KBM-7 (cell line): ENCODE results near the gene C1orf105.
"Not testable (repeated sequence)": the region's sequence is repeated elsewhere in the genome, so short reads cannot be mapped to it uniquely, and the experiment has no call there.

ENCODE experiments used
- DNase-seq: peaks from one replicate; pipeline ENCODE4 v3.0.0-alpha.2; 2015
- in situ Hi-C: fragments of 300-500 bp; cut with MboI; formaldehyde crosslinking; loops from 2 replicates; pipeline ENCODE4 v1.14.3; 2020; ENCODE audit warnings: low sequenced_read_pairs, low pct_unique_long_range_greater_than_20kb, mixed read lengths

The C1orf105 gene

DNA sequence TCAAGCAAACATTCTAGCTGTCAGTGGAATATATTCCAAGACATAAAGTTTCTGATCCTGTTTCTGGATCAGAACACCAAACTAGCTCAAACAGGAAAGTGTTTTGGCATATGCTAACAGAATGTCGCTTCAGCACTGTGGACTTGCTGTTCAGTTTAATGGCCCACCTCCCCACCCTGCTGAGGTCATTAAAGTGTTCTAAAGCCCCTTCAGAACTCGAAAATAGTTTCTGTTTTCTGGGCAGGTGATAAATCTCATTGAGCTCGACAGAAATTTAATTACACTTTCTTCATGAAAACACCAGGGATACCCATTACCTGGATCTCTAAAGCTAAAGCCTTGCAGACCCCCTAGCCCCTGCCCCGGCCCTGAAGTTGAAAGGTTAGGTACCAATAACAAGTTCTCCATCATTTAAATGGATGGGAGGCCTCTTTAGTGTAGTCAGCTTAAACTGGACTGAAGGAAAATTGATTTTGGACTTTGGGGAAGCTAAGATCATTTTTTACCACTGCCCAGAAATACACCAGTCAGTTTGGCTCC is 3.9 kb upstream of the C1orf105 start:
- in situ Hi-C loops = no loop called here
- no peak for DNase-seq

DNA sequence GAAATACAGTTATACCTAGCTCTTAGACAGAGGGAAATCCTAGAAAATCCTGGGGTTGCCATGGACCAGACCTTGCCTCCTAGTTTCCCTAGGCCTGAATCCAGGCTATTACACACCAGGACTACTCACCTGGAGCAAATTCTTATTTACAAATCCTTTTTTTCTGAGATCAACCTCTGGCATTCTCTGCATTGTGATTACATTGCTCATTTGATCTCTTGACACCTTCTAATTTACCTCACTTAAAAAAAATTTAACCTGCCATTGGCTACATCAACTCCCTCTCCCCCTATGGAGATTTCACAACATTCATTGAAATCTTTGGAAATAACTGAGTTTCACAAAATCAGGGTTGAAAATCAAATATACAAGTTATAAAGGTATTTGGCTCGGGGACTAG is 2.9 kb upstream of the C1orf105 start:
- in situ Hi-C loops = no loop called here
- no peak for DNase-seq

- in situ Hi-C loops = no loop called here
- no peak for DNase-seq
Observed at GRCh38 chr1:172421974-172422604, 1.6 kb downstream of the C1orf105 start.

- in situ Hi-C loops = no loop called here
- no peak for DNase-seq
Observed at GRCh38 chr1:172423336-172423735, 2.9 kb downstream of the C1orf105 start.

- in situ Hi-C loops = no loop called here
- DNase-seq = no peak
Observed at GRCh38 chr1:172425339-172425738, 4.9 kb downstream of the C1orf105 start.

DNA sequence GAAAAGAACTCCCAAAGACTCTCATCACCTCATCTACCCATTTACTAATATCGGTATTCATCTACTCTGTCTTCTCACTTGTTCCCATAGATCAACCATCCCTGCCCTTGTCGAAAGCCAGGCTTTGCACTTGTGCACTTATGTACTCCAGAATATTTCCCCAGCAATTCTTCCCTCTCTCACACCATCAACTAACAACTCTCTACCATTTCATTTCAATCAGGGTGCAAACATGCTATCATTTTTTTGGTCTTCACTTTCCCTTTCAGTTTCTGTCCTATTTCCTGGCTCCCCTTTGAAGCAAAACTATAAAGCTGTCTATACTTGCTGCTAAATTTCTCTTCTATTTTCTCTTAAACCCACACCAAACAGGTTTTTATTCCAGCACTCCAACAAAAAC is 6.7 kb downstream of the C1orf105 start:
- in situ Hi-C loops = no loop called here
- DNase-seq = no peak

DNA sequence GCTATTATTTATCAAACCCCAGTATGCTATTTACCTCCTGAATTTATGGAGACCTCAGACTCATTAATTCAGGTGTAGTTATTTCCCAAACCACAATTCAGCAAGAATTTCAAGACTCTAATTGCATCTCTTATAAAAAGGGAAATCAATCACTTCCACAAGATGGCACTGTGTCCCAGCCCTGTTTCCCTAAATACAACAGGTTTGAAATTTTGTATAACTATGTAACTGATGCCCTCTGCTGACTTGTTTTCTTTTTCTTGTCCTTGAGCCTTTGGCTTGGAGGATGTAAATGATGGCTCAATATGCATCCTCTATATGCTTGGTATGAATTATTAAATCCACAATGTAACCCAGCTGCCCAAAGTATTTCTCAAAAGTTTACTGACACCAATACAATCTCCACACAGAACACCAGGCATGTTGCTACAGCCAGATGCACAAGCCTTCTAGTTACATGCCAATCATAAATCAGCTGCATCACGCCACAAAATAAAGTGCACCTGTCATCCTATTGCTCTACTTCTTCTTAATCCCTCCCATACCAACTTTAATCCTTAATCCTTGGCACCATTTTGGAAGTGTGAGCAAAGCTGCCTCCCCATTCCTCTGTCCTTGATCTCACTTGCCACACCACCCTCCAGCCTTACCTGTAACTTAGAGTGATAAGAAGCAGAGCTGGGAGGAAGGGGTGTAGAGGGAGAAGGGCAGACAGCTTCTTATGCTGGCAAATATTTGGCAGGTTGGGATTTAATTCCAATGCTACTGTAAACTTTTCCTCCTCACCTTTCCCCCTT is 9.0 kb downstream of the C1orf105 start:
- in situ Hi-C loops = no loop called here
- peak; percentile 65 for DNase-seq

GRCh38 chr1:172430128-172430454 is 9.6 kb downstream of the C1orf105 start:
- no peak for DNase-seq
- in situ Hi-C loops = no loop called here

DNA sequence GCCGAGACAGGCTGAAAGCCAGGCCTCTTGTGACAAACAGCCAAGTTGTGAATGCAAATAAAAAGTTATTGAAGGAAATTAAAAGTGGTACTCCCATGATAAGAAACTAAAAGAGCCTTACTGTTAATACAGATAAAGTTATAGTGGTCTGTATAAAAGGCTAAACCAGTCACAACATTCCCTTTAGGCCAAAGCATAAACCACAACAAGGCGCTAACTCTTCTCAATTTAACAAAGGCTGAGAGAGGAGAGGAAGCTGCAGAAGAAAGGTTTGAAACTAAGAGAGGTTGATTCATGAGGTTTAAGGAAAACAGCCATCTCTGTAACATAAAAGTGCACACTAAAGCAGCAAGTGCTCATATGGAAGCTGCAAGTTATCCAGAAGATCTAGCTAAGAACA is 10.7 kb downstream of the C1orf105 start:
- in situ Hi-C loops = no loop called here
- DNase-seq = no peak

DNA sequence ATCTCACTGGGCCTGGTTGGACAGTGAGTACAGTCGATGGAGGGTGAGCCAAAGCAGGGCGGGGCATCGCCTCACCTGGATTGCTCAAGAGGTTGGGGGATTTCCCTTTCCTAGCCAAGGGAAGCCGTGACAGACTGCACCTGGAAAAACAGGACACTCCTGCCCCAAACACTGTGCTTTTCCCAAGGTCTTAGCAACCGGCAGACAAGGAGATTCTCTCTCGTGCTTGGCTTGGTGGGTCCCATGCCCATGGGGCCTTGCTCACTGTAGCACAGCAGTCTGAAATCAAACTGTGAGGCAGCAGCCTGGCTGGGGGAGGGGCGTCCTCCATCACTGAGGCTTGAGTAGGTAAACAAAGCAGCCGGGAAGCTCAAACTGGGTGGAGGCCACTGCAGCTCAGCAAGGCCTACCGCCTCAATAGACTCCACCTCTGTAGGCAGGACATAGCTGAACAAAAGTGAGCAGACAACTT is 11.3 kb downstream of the C1orf105 start:
- DNase-seq = no peak
- in situ Hi-C loops = no loop called here

DNA sequence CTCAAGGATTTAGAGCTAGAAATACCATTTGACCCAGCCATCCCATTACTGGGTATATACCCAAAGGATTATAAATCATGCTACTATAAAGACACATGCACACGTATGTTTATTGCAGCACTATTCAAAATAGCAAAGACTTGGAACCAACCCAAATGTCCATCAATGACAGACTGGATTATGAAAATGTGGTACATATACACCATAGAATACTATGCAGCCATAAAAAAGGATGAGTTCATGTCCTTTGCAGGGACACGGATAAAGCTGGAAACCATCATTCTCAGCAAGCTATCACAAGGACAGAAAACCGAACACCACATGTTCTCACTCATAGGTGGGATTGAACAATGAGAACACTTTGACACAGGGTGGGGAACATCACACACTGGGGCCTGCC is 16.7 kb downstream of the C1orf105 start:
- in situ Hi-C loops, DNase-seq: not testable (repeated sequence)

DNA sequence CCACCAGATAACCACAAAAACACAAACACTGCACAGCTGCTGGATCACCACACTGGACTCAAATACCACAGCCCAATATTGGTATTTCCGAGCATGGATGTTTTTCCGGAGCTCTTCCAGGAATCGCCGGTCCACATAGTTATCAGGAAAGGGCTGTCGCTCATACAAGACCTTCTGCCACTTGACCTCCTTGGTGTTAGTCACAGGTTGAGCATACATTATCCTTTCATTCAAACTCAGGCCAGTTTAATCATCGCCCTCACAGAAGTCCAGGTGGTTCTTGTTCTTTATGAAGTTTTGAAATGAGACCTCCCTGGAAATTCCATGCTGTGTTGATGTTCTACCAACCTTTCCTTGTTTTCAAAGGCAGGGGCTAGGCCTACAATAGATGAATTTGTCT is 21.9 kb downstream of the C1orf105 start:
- no peak for DNase-seq
- in situ Hi-C loops = no loop called here

GRCh38 chr1:172442843-172443565 is 22.5 kb downstream of the C1orf105 start:
- no peak for DNase-seq
- in situ Hi-C loops = no loop called here

DNA sequence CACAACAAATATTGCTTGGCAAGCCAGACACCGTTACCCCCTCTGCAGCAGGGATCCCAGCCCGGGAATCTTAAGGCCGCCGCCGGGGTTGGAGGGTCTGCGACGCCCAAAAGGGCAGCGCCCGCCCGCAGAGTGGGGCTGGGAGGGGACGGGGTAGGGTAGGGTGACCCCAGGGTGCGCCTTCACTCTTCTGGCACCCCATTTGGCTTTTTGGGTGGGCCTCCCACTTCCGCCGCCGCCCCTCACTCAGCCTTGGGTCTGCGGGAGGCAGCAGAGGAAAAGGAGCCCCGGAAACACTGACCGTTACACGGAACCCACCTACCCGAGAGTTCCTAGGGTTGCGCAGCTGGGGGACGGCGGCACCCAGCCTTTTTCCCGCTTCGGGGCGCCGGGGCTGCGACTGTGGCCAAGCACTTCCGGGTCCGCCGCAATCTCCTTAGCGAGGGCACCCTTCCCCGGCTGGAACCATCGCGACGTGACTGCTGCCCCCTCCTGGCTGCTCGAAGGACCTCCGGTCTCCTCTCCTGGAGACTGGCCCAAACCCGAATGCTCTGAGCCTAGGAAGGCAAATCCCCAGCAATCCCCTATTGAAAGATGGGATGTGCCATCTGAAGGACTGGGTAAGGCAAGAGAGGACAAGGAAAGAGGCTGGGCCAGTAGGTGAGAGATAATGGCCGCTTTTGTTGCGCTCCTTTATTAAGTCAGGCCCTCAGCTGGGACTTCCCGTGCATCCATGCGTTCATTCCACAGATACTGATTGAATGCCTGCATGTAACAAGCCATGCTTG is 23.4 kb downstream of the C1orf105 start, which contains the start of gene PIGC:
Gene PIGC (minus strand): TSS at position 404 of the 788 bp plus-strand sequence. CDS start 1,447 bp downstream, outside the sequence.
- in situ Hi-C loops = no loop called here
- peak; percentile 87 for DNase-seq

GRCh38 chr1:172446547-172446946 is 26.1 kb downstream of the C1orf105 start:
- in situ Hi-C loops = no loop called here
- DNase-seq = no peak

DNA sequence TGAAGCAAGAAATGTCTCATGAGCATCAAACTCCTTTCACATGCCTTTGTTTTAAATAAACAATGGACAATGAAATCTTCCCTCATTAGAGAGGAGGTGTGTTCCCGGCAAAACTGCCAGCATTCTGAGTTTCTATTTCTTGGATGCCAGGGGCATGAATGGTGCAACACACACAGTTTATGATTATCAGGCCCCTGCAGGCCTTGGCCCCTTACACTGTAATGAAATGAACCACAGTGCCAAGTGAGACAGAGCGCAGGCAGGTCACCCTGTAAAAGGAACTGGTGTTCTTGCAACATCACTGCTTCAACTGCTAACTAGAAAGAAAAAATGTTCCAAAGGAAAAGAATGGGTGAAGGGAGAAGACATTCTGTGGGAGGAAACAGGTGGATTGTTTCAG is 27.2 kb downstream of the C1orf105 start:
- no peak for DNase-seq
- in situ Hi-C loops = no loop called here

DNA sequence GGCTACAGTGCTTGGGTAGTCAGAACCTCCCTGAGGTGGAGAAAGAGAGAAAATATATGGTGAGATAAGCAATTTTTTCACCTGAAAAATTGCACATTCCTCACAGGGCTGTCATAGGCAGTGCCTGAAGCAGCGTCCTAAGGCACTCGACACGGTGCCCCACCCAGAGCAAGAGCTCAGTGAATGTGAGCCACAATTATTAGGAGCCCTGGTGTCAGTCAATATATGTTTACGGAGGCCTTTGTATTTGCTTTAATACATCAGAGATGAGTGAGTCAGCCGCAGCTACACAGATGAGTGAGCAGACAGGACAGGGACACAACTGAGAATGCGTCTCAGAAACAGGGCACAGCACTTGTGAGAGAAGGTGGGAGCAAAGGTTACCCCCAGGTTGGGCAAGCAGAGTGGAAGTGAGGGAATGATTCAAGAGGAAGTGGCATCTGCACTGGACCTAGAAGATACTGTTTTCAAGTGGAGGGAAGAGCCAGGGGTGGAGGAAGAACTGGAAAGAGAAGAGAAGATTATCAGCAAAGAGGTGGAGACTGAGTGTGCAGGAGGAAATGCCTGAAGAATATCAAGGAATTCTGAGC is 28.6 kb downstream of the C1orf105 start:
- no peak for DNase-seq
- in situ Hi-C loops = no loop called here

- in situ Hi-C loops = no loop called here
Observed at GRCh38 chr1:172449585-172450523, 29.4 kb downstream of the C1orf105 start.

More at GRCh38 chr1:172449585-172450523, 29.4 kb downstream of the C1orf105 start:
- peak; percentile 72 for DNase-seq
